GM23338 (cell line): ENCODE measurements around the gene ARMH1. TPM values are rescaled to one million over a fixed set of nuclear protein-coding genes. Genes with fewer than 3 reads are reported as not detected.
"Not testable (repeated sequence)": the region's sequence is repeated elsewhere in the genome, so short reads cannot be mapped to it uniquely, and the experiment has no call there.

Experiments used
- ATAC-seq: fragments of 200-7000 bp; cut with Tn5 transposase; 3 replicates; pipeline ENCODE4 v1.9.1; 2020
- DNase-seq: peaks from one replicate; pipeline ENCODE4 v3.0.0-alpha.2; 2015; ENCODE audit warnings: low spot score
- H2AFZ ChIP-seq: fragments of 200-600 bp; sonication (generic); 2 replicates; pipeline ENCODE4 v1.8.0; 2016; ENCODE audit warnings: antibody characterized with exemption, mild to moderate bottlenecking, moderate library complexity
- H3F3A ChIP-seq: fragments of 200-600 bp; sonication (generic); replicated peaks from 2 replicates; pipeline ENCODE4 v1.8.0; 2017; ENCODE audit warnings: antibody characterized with exemption, mixed run types, low read depth
- H3K27ac ChIP-seq: fragments of 200-600 bp; sonication (generic); 2 replicates; pipeline ENCODE4 v1.6.1; 2016; ENCODE audit warnings: low read depth
- H3K27me3 ChIP-seq: fragments of 200-600 bp; sonication (generic); 2 replicates; pipeline ENCODE4 v1.8.0; 2016; ENCODE audit warnings: mild to moderate bottlenecking, mixed run types, moderate library complexity; ENCODE audit not compliant: insufficient read depth
- H3K36me3 ChIP-seq: fragments of 200-600 bp; sonication (generic); 2 replicates; pipeline ENCODE4 v1.8.0; 2016; ENCODE audit warnings: mild to moderate bottlenecking; ENCODE audit not compliant: insufficient read depth
- H3K4me1 ChIP-seq: fragments of 200-600 bp; sonication (generic); 2 replicates; pipeline ENCODE4 v1.8.0; 2016; ENCODE audit warnings: mild to moderate bottlenecking, moderate library complexity; ENCODE audit not compliant: insufficient read depth
- H3K4me2 ChIP-seq: fragments of 200-600 bp; sonication (generic); 2 replicates; pipeline ENCODE4 v1.7.1; 2017; ENCODE audit warnings: mixed run types
- H3K4me3 ChIP-seq: fragments of 200-600 bp; sonication (generic); 2 replicates; pipeline ENCODE4 v1.6.1; 2016; ENCODE audit warnings: mixed run types
- H3K79me2 ChIP-seq: fragments of 200-600 bp; sonication (generic); replicated peaks from 2 replicates; pipeline ENCODE4 v1.8.0; 2017; ENCODE audit warnings: mild to moderate bottlenecking; ENCODE audit not compliant: insufficient read depth
- H3K9me2 ChIP-seq: fragments of 200-600 bp; sonication (generic); 2 replicates; pipeline ENCODE4 v1.8.0; 2017; ENCODE audit not compliant: insufficient read depth
- H4K20me1 ChIP-seq: fragments of 200-600 bp; sonication (generic); replicated peaks from 2 replicates; pipeline ENCODE4 v1.8.0; 2017; ENCODE audit warnings: mild to moderate bottlenecking; ENCODE audit not compliant: insufficient read depth
- H3K27ac Mint-ChIP-seq: 2 replicates; pipeline ENCODE4 v1.8.0; 2020; ENCODE audit warnings: inconsistent platforms, mild to moderate bottlenecking, moderate library complexity, mixed read lengths
- H3K27me3 Mint-ChIP-seq: 3 replicates; pipeline ENCODE4 v1.8.0; 2022; ENCODE audit warnings: low read depth, mild to moderate bottlenecking, moderate library complexity, mixed read lengths, inconsistent platforms; ENCODE audit not compliant: insufficient read depth, poor library complexity
- H3K36me3 Mint-ChIP-seq: 3 replicates; pipeline ENCODE4 v1.8.0; 2021; ENCODE audit warnings: low read depth, mild to moderate bottlenecking, inconsistent platforms, moderate library complexity, mixed read lengths
- H3K4me1 Mint-ChIP-seq: 3 replicates; pipeline ENCODE4 v1.8.0; 2020; ENCODE audit warnings: mild to moderate bottlenecking, inconsistent platforms, mixed read lengths
- H3K4me3 Mint-ChIP-seq: 3 replicates; pipeline ENCODE4 v1.8.0; 2021; ENCODE audit warnings: moderate library complexity, mild to moderate bottlenecking, inconsistent platforms, mixed read lengths
- H3K9me3 Mint-ChIP-seq: 3 replicates; pipeline ENCODE4 v1.8.0; 2020; ENCODE audit warnings: moderate library complexity, mild to moderate bottlenecking, inconsistent platforms, mixed read lengths
- CREB1 ChIP-seq: fragments of 250-450 bp; sonication (Bioruptor Pico); IDR thresholded peaks from 2 replicates; pipeline ENCODE4 v1.5.0; 2020; ENCODE audit warnings: low read depth, mild to moderate bottlenecking, moderate library complexity
- EZH2 ChIP-seq: fragments of 200-600 bp; sonication (generic); IDR thresholded peaks from one replicate; pipeline ENCODE4 v1.8.0; 2017; ENCODE audit warnings: antibody characterized with exemption, mild to moderate bottlenecking, low read depth; ENCODE audit not compliant: unreplicated experiment
- EZH2phosphoT487 ChIP-seq: fragments of 200-600 bp; sonication (generic); IDR thresholded peaks from one replicate; pipeline ENCODE4 v1.8.1; 2018; ENCODE audit warnings: antibody characterized with exemption; ENCODE audit not compliant: unreplicated experiment
- NANOG ChIP-seq: IDR thresholded peaks from 2 replicates; pipeline ENCODE4 v1.6.1; 2016; ENCODE audit warnings: antibody characterized with exemption, borderline replicate concordance
- POLR2AphosphoS5 ChIP-seq: IDR thresholded peaks from 2 replicates; pipeline ENCODE4 v1.6.1; 2016; ENCODE audit warnings: antibody characterized with exemption, low read depth
- STAT1 ChIP-seq: IDR thresholded peaks from one replicate; pipeline ENCODE4 v1.6.1; 2016; ENCODE audit warnings: antibody characterized with exemption; ENCODE audit not compliant: unreplicated experiment
- ZNF331 ChIP-seq: fragments of 250-450 bp; sonication (Bioruptor Pico); IDR thresholded peaks from 2 replicates; pipeline ENCODE4 v1.5.0; 2020; ENCODE audit warnings: low read depth, mild to moderate bottlenecking, moderate library complexity
- polyA plus RNA-seq: library from polyadenylated mRNA; unstranded; fragments of >200 nt; fragmentation: Nextera tagmentation; extraction: Ambion mirVana; gene quantifications from 2 replicates; pipeline ENCODE4 v1.2.1, GENCODE V29; 2016
- total RNA-seq: library from RNA; depleted of rRNA; stranded (reverse); fragments of >200 nt; shearing (Covaris generic); gene quantifications from 2 replicates; pipeline ENCODE4 v1.2.3, GENCODE V29; 2014
- TF ChIP-seq, protein P1 (sequence below): IDR thresholded peaks from one replicate; pipeline ENCODE4 v1.6.1; 2018; ENCODE audit warnings: antibody characterized with exemption; ENCODE audit not compliant: unreplicated experiment
- TF ChIP-seq, protein P2 (sequence below): fragments of 250-450 bp; sonication (Bioruptor Pico); IDR thresholded peaks from 2 replicates; pipeline ENCODE4 v1.5.0; 2020; ENCODE audit warnings: mild to moderate bottlenecking, moderate library complexity

ARMH1 gene
- total and polyA plus RNA-seq, 2 experiments from 2014 or later: 0.31 TPM; not detected in 1

DNA sequence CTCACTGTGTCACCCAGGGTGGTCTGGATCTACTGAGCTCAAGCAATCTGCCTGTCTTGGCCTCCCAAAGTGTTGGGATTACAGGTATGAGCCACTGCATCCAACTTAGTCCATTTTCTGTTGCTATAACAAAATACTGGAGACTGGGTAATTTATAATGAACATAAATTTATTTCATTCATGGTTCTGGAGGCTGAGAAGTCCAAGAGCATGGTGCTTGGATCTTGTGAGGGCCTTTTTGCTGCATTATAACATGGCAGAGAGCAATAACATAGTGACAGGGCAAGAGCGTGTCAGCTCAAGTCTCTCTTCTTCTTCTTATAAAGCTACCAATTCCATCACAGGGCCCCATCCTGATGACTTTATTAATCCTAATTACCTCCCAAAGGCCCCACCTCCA lies 61.5 kb downstream of the ARMH1 start:
- Mint-ChIP-seq H3K4me1 (peaks cover 19% of the 10 kb centered on the region), H3K27ac (no peak overlapping the region), H3K27me3 (peaks cover 10% of the 10 kb centered on the region), H3K9me3 (peaks cover 8% of the 10 kb centered on the region; the same call in 2 of the 3 replicates), H3K4me3 (no peak overlapping the region), H3K36me3 (peaks cover 14% of the 10 kb centered on the region)
- no peak overlapping the region for H2AFZ ChIP-seq
- no peak overlapping the region for H3K27ac ChIP-seq
- peaks cover 6% of the 10 kb centered on the region; the same call in 1 of the 2 replicates for H3K9me2 ChIP-seq
- H4K20me1 ChIP-seq: no peaks in the 10 kb centered on the region
- DNase-seq: no peak
- ATAC-seq: no peak
- H3F3A ChIP-seq: peaks cover 14% of the 10 kb centered on the region
- no peak overlapping the region for H3K4me3 ChIP-seq
- H3K4me2 ChIP-seq: no peak overlapping the region
- no peaks in the 10 kb centered on the region for H3K27me3 ChIP-seq
- H3K36me3 ChIP-seq: no peaks in the 10 kb centered on the region
- H3K79me2 ChIP-seq: peaks cover 12% of the 10 kb centered on the region
- TF ChIP-seq, protein P1, sequence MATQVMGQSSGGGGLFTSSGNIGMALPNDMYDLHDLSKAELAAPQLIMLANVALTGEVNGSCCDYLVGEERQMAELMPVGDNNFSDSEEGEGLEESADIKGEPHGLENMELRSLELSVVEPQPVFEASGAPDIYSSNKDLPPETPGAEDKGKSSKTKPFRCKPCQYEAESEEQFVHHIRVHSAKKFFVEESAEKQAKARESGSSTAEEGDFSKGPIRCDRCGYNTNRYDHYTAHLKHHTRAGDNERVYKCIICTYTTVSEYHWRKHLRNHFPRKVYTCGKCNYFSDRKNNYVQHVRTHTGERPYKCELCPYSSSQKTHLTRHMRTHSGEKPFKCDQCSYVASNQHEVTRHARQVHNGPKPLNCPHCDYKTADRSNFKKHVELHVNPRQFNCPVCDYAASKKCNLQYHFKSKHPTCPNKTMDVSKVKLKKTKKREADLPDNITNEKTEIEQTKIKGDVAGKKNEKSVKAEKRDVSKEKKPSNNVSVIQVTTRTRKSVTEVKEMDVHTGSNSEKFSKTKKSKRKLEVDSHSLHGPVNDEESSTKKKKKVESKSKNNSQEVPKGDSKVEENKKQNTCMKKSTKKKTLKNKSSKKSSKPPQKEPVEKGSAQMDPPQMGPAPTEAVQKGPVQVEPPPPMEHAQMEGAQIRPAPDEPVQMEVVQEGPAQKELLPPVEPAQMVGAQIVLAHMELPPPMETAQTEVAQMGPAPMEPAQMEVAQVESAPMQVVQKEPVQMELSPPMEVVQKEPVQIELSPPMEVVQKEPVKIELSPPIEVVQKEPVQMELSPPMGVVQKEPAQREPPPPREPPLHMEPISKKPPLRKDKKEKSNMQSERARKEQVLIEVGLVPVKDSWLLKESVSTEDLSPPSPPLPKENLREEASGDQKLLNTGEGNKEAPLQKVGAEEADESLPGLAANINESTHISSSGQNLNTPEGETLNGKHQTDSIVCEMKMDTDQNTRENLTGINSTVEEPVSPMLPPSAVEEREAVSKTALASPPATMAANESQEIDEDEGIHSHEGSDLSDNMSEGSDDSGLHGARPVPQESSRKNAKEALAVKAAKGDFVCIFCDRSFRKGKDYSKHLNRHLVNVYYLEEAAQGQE: no peak
- TF ChIP-seq EZH2phosphoT487: no peak
- TF ChIP-seq, protein P2, sequence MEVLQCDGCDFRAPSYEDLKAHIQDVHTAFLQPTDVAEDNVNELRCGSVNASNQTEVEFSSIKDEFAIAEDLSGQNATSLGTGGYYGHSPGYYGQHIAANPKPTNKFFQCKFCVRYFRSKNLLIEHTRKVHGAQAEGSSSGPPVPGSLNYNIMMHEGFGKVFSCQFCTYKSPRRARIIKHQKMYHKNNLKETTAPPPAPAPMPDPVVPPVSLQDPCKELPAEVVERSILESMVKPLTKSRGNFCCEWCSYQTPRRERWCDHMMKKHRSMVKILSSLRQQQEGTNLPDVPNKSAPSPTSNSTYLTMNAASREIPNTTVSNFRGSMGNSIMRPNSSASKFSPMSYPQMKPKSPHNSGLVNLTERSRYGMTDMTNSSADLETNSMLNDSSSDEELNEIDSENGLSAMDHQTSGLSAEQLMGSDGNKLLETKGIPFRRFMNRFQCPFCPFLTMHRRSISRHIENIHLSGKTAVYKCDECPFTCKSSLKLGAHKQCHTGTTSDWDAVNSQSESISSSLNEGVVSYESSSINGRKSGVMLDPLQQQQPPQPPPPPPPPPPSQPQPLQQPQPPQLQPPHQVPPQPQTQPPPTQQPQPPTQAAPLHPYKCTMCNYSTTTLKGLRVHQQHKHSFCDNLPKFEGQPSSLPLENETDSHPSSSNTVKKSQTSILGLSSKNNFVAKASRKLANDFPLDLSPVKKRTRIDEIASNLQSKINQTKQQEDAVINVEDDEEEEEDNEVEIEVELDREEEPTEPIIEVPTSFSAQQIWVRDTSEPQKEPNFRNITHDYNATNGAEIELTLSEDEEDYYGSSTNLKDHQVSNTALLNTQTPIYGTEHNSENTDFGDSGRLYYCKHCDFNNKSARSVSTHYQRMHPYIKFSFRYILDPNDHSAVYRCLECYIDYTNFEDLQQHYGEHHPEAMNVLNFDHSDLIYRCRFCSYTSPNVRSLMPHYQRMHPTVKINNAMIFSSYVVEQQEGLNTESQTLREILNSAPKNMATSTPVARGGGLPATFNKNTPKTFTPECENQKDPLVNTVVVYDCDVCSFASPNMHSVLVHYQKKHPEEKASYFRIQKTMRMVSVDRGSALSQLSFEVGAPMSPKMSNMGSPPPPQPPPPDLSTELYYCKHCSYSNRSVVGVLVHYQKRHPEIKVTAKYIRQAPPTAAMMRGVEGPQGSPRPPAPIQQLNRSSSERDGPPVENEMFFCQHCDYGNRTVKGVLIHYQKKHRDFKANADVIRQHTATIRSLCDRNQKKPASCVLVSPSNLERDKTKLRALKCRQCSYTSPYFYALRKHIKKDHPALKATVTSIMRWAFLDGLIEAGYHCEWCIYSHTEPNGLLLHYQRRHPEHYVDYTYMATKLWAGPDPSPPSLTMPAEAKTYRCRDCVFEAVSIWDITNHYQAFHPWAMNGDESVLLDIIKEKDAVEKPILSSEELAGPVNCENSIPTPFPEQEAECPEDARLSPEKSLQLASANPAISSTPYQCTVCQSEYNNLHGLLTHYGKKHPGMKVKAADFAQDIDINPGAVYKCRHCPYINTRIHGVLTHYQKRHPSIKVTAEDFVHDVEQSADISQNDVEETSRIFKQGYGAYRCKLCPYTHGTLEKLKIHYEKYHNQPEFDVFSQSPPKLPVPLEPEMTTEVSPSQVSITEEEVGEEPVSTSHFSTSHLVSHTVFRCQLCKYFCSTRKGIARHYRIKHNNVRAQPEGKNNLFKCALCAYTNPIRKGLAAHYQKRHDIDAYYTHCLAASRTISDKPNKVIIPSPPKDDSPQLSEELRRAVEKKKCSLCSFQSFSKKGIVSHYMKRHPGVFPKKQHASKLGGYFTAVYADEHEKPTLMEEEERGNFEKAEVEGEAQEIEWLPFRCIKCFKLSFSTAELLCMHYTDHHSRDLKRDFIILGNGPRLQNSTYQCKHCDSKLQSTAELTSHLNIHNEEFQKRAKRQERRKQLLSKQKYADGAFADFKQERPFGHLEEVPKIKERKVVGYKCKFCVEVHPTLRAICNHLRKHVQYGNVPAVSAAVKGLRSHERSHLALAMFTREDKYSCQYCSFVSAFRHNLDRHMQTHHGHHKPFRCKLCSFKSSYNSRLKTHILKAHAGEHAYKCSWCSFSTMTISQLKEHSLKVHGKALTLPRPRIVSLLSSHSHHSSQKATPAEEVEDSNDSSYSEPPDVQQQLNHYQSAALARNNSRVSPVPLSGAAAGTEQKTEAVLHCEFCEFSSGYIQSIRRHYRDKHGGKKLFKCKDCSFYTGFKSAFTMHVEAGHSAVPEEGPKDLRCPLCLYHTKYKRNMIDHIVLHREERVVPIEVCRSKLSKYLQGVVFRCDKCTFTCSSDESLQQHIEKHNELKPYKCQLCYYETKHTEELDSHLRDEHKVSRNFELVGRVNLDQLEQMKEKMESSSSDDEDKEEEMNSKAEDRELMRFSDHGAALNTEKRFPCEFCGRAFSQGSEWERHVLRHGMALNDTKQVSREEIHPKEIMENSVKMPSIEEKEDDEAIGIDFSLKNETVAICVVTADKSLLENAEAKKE (CRISPR knock-in tag): no peak
- no peak for TF ChIP-seq CREB1 (CRISPR knock-in tag)
- no peak for TF ChIP-seq NANOG
- TF ChIP-seq STAT1: no peak
- TF ChIP-seq EZH2: no peak
- no peak for TF ChIP-seq ZNF331 (CRISPR knock-in tag)
- no peak for TF ChIP-seq POLR2AphosphoS5
- peaks cover 6% of the 10 kb centered on the region for H3K4me1 ChIP-seq

DNA sequence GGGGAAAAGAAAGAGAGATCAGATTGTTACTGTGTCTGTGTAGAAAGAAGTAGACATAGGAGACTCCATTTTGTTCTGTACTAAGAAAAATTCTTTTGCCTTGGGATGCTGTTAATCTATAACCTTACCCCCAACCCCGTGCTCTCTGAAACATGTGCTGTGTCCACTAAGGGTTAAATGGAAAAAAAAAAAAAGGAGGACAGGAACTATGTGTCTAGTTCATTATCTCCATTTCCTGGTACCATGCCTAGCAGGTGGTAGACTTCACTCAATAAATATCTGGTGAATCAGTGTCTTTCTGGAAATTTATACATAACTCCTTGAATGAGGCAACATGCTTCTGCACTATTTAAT lies 64.4 kb downstream of the ARMH1 start:
- not testable (repeated sequence) for ATAC-seq, H3K4me1 ChIP-seq, H3K9me2 ChIP-seq, H2AFZ ChIP-seq, H3K27me3 ChIP-seq, H3K9me3 Mint-ChIP-seq, H4K20me1 ChIP-seq, DNase-seq
- Histone ChIP-seq H3K36me3 (peaks cover 14% of the 10 kb centered on the region; the same call in 1 of the 2 replicates), H3K79me2 (peaks cover 38% of the 10 kb centered on the region), H3K4me3 (peak overlapping the region; percentile 97), H3K4me2 (peak overlapping the region; percentile 37), H3K27ac (peak overlapping the region; percentile 65), H3F3A (peaks cover 12% of the 10 kb centered on the region; the same call in 1 of the 2 replicates)
- Mint-ChIP-seq H3K36me3 (peaks cover 39% of the 10 kb centered on the region), H3K27ac (peak overlapping the region; percentile 97), H3K4me1 (peaks cover 11% of the 10 kb centered on the region), H3K4me3 (peak overlapping the region; percentile 90), H3K27me3 (peaks cover 11% of the 10 kb centered on the region)
